ENCODE results near the gene SNAP47. TPM values are rescaled to one million over a fixed set of nuclear protein-coding genes. Genes with fewer than 3 reads are reported as not detected.

Gene SNAP47
- total and polyA plus RNA-seq, 4 donors = 10.6 to 63.0 (median 22.8) TPM

DNA sequence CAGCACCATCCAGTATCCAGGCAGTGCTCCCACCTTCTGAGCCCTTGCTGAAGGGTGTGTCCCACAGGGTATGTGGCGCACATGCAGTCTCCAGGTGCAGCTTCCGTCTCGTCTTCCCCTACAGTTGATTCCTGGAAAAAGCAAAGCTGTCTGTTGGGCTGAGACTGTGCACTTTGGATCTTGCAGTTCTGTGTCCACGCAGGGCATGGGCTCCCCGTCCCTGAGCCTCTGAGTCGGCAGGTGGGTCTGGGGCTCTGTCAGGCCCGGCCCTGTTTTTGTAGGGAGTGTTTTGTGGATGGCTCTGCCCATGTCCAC is 32.8 kb downstream of the SNAP47 start:
- Histone ChIP-seq H3K9me3 (ENCODE audit: control insufficient read depth in 4 of 4, insufficient read depth in 3 of 4, low read length in 3 of 4) (no peaks in the 10 kb centered on the region), H3K36me3 (ENCODE audit: control insufficient read depth in 4 of 4, insufficient read depth in 4 of 4, low read length in 4 of 4) (peaks cover 0 to 22% (median 15%) of the 10 kb centered on the region in 4 donors), H3K4me3 (no peak overlapping the region), H3K4me1 (ENCODE audit: control insufficient read depth in 5 of 5, insufficient read depth in 5 of 5, low read length in 5 of 5) (peaks cover 0 to 26% (median 12%) of the 10 kb centered on the region in 5 donors), H3K27ac (ENCODE audit: low read depth in 1 of 2, low read length in 1 of 2) (no peak overlapping the region), H3K9ac (ENCODE audit: insufficient read depth in 1 of 2, low read length in 2 of 2) (no peak overlapping the region), H3K27me3 (ENCODE audit: control insufficient read depth in 3 of 3, insufficient read depth in 3 of 3, low read length in 2 of 3) (no peaks in the 10 kb centered on the region)
- 85 to 88% methylated on average over 7 of the region's 7 CpGs for WGBS, 2 donors
- ATAC-seq (ENCODE audit: insufficient read depth, low FRiP score) (no peak), DNase-seq (no peak)
- TF ChIP-seq, protein P1, sequence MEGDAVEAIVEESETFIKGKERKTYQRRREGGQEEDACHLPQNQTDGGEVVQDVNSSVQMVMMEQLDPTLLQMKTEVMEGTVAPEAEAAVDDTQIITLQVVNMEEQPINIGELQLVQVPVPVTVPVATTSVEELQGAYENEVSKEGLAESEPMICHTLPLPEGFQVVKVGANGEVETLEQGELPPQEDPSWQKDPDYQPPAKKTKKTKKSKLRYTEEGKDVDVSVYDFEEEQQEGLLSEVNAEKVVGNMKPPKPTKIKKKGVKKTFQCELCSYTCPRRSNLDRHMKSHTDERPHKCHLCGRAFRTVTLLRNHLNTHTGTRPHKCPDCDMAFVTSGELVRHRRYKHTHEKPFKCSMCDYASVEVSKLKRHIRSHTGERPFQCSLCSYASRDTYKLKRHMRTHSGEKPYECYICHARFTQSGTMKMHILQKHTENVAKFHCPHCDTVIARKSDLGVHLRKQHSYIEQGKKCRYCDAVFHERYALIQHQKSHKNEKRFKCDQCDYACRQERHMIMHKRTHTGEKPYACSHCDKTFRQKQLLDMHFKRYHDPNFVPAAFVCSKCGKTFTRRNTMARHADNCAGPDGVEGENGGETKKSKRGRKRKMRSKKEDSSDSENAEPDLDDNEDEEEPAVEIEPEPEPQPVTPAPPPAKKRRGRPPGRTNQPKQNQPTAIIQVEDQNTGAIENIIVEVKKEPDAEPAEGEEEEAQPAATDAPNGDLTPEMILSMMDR (IDR thresholded peaks at IDR 0.05; ENCODE audit: control extremely low read depth, extremely low read depth) = no peak

DNA sequence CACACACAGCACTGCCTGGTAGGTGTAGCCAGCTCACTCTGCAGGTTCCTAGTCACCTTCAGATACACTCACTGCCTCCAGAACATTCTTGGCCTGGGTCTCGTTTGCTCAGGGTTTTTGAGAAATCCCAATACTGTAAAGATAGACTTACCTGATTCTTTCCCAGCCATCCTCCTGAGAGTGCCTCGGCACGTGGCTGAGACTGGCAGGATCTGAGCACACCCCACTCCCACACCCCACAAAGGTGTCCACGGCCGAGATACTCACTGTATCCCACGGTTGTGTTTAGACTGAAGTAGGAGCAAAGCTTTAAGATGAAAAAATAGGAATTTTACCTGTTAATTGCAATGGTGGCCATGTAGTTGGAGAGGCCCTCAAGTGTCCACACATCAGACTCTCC is 33.4 kb downstream of the SNAP47 start:
- 82 to 92% methylated on average over 6 of the region's 6 CpGs for WGBS, 2 donors
- no peak overlapping the region for H3K9ac ChIP-seq (ENCODE audit: insufficient read depth in 1 of 2, low read length in 2 of 2)
- peaks cover 0 to 26% (median 12%) of the 10 kb centered on the region in 5 donors for H3K4me1 ChIP-seq (ENCODE audit: control insufficient read depth in 5 of 5, insufficient read depth in 5 of 5, low read length in 5 of 5)

DNA sequence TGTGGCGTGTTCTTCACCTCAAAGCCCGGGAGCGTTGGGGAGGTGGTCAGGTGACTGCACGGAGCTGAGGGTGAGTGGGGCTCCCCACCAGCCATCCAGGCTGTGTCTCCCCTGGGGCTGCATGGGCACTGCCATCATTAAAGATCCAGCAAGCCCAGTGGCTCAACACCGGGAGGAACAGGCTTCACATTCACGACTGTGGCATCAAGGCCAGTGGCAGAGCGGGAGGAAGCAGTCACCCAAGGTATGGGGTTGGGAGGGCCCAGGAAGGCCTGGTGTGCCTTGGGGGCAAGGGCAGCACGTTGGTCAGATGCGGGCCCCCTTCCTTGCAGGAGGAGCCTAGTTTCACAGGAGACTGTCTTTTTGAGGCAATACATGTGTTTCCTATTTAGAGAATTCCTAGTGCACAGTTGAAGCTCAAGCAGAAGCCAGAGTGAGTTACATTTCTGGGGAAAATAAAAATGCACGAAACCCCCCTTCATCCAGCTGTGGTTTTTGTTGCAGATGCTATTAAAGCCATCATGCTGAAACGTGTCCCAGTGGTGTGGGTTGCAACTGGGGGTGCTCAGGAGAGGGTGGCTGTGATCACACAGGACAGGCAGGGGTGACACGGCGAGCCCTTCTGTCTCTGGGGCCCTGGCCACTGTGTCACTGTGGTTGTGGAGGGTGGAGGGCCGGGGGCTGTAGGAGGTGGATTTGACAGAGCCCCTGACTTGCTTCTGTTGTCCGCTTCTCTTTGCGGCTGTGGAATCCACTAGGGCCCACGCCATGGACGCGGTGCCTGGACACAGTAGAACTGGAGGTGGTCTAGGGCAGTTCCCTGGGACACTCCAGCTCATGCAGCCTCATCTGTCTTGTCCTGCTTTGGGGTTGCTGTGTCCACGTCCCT is 34.1 kb downstream of the SNAP47 start:
- TF ChIP-seq, protein P1 (IDR thresholded peaks at IDR 0.05; ENCODE audit: control extremely low read depth, extremely low read depth) = no peak
- peaks cover 0 to 25% (median 15%) of the 10 kb centered on the region in 4 donors for H3K36me3 ChIP-seq (ENCODE audit: control insufficient read depth in 4 of 4, insufficient read depth in 4 of 4, low read length in 4 of 4)
- peaks cover 0 to 29% (median 12%) of the 10 kb centered on the region in 5 donors for H3K4me1 ChIP-seq (ENCODE audit: control insufficient read depth in 5 of 5, insufficient read depth in 5 of 5, low read length in 5 of 5)
- no peaks in the 10 kb centered on the region for H3K9me3 ChIP-seq (ENCODE audit: control insufficient read depth in 4 of 4, insufficient read depth in 3 of 4, low read length in 3 of 4)
- DNase-seq (no peak), ATAC-seq (ENCODE audit: insufficient read depth, low FRiP score) (no peak)
- H3K4me3 ChIP-seq = no peak overlapping the region
- no peaks in the 10 kb centered on the region for H3K27me3 ChIP-seq (ENCODE audit: control insufficient read depth in 3 of 3, insufficient read depth in 3 of 3, low read length in 2 of 3)
- 94 to 95% methylated on average over 20 of the region's 20 CpGs for WGBS, 2 donors
- H3K9ac ChIP-seq (ENCODE audit: insufficient read depth in 1 of 2, low read length in 2 of 2) = no peak overlapping the region
- H3K27ac ChIP-seq (ENCODE audit: low read depth in 1 of 2, low read length in 1 of 2) = no peak overlapping the region

More for the DNA sequence above, 33.4 kb downstream of the SNAP47 start:
- H3K27ac ChIP-seq (ENCODE audit: low read depth in 1 of 2, low read length in 1 of 2) = no peak overlapping the region
- no peak overlapping the region for H3K4me3 ChIP-seq
- H3K9me3 ChIP-seq (ENCODE audit: control insufficient read depth in 4 of 4, insufficient read depth in 3 of 4, low read length in 3 of 4) = no peaks in the 10 kb centered on the region
- peaks cover 0 to 24% (median 15%) of the 10 kb centered on the region in 4 donors for H3K36me3 ChIP-seq (ENCODE audit: control insufficient read depth in 4 of 4, insufficient read depth in 4 of 4, low read length in 4 of 4)
- TF ChIP-seq, protein P1 (IDR thresholded peaks at IDR 0.05; ENCODE audit: control extremely low read depth, extremely low read depth) = no peak
- DNase-seq (no peak), ATAC-seq (ENCODE audit: insufficient read depth, low FRiP score) (no peak)
- H3K27me3 ChIP-seq (ENCODE audit: control insufficient read depth in 3 of 3, insufficient read depth in 3 of 3, low read length in 2 of 3) = no peaks in the 10 kb centered on the region
